Liver (tissue), 9 donors: ENCODE measurements around the gene MINK1. TPM values are rescaled to one million over a fixed set of nuclear protein-coding genes. Genes with fewer than 3 reads are reported as not detected.

ENCODE experiments used
- DNase-seq: peaks from one replicate; pipeline ENCODE4 v3.0.0-alpha.2; 2017; ENCODE audit warnings: low spot score
- H3K27ac ChIP-seq, 2 donors: one replicate each; pipeline ENCODE4 v1.7.0; 2013; ENCODE audit warnings: inconsistent platforms in 2 of 2, low read length in 2 of 2, control low read depth in 1 of 2, low read depth in 1 of 2, mild to moderate bottlenecking in 1 of 2
- H3K27me3 ChIP-seq, 4 donors: one replicate each; pipeline versions ENCODE4 v1.6.1 to v1.7.0; 2013; ENCODE audit warnings: low read length in 3 of 4, inconsistent platforms in 1 of 4, mild to moderate bottlenecking in 1 of 4, moderate library complexity in 1 of 4; ENCODE audit not compliant: control insufficient read depth in 4 of 4, insufficient read depth in 4 of 4
- H3K36me3 ChIP-seq, 4 donors: one replicate each; pipeline versions ENCODE4 v1.6.1 to v1.7.0; 2013; ENCODE audit warnings: low read length in 3 of 4, mild to moderate bottlenecking in 3 of 4, low read depth in 1 of 4, moderate library complexity in 1 of 4; ENCODE audit not compliant: control insufficient read depth in 4 of 4, insufficient read depth in 3 of 4
- H3K4me1 ChIP-seq, 4 donors: one replicate each; pipeline versions ENCODE4 v1.6.1 to v1.7.0; 2013; ENCODE audit warnings: low read length in 3 of 4, mild to moderate bottlenecking in 3 of 4, moderate library complexity in 1 of 4; ENCODE audit not compliant: control insufficient read depth in 4 of 4, insufficient read depth in 4 of 4
- H3K4me3 ChIP-seq, 3 donors: one replicate each; pipeline versions ENCODE4 v1.6.1 to v1.7.0; 2013; ENCODE audit warnings: low read length in 3 of 3, control low read depth in 1 of 3, low read depth in 1 of 3, mild to moderate bottlenecking in 1 of 3
- H3K9ac ChIP-seq, 2 donors: one replicate each; pipeline ENCODE4 v1.7.0; 2013; ENCODE audit warnings: low read length in 2 of 2, mild to moderate bottlenecking in 2 of 2, moderate library complexity in 2 of 2, control low read depth in 1 of 2, low read depth in 1 of 2
- H3K9me3 ChIP-seq, 4 donors: one replicate each; pipeline versions ENCODE4 v1.6.1 to v1.7.0; 2013; ENCODE audit warnings: low read length in 3 of 4; ENCODE audit not compliant: control insufficient read depth in 4 of 4
- ATF3 ChIP-seq: IDR thresholded peaks from 2 replicates; pipeline ENCODE4 v1.6.1; 2016; ENCODE audit warnings: antibody characterized with exemption
- CTCF ChIP-seq: fragments of 150-350 bp; IDR thresholded peaks from 2 replicates; pipeline ENCODE4 v1.5.1; 2017; ENCODE audit warnings: improper control_type of control experiment, low read depth, low read length; ENCODE audit not compliant: missing input control
- FOXA1 ChIP-seq: IDR thresholded peaks from 2 replicates; pipeline ENCODE4 v1.6.1; 2016; ENCODE audit warnings: antibody characterized with exemption
- GABPA ChIP-seq, 2 donors: IDR thresholded peaks in 1 of 2; conservative IDR thresholded peaks in 1 of 2; 2 replicates each; pipeline ENCODE4 v1.6.1; 2016; ENCODE audit warnings: antibody characterized with exemption in 2 of 2, mild to moderate bottlenecking in 1 of 2, moderate library complexity in 1 of 2
- HNF4G ChIP-seq: IDR thresholded peaks from 2 replicates; pipeline ENCODE4 v1.6.1; 2016; ENCODE audit warnings: antibody characterized with exemption
- JUND ChIP-seq, 2 donors: IDR thresholded peaks; 2 replicates each; pipeline ENCODE4 v1.6.1; 2016; ENCODE audit warnings: antibody characterized with exemption in 2 of 2
- MAX ChIP-seq: IDR thresholded peaks from 2 replicates; pipeline ENCODE4 v1.6.1; 2016; ENCODE audit warnings: antibody characterized with exemption
- RXRA ChIP-seq, 2 donors: IDR thresholded peaks; 2 replicates each; pipeline ENCODE4 v1.6.1; 2017 to 2018; ENCODE audit warnings: antibody characterized with exemption in 2 of 2, mild to moderate bottlenecking in 1 of 2
- SP1 ChIP-seq: IDR thresholded peaks from 2 replicates; pipeline ENCODE4 v1.6.1; 2018; ENCODE audit warnings: antibody characterized with exemption, mild to moderate bottlenecking
- YY1 ChIP-seq: IDR thresholded peaks from 2 replicates; pipeline ENCODE4 v1.6.1; 2016; ENCODE audit warnings: antibody characterized with exemption, mild to moderate bottlenecking
- ZBTB33 ChIP-seq: IDR thresholded peaks from 2 replicates; pipeline ENCODE4 v1.6.1; 2016; ENCODE audit warnings: antibody characterized with exemption
- WGBS: extraction: QIAGEN DNeasy Blood & Tissue Kit; methylation state at CpG from one replicate; pipeline ENCODE4 v1.1.7; 2013; 5-methylcytosine and 5-hydroxymethylcytosine counted together
- polyA plus RNA-seq, 2 donors: library from polyadenylated mRNA; stranded (reverse) in 1 of 2; unstranded in 1 of 2; fragments of 200-250 nt in 1 of 2; fragments of >200 nt in 1 of 2; fragmentation: Nextera tagmentation in 1 of 2; extraction: Ambion mirVana in 1 of 2; gene quantifications; one replicate each; pipeline versions ENCODE4 v1.2.1 to v1.2.3, GENCODE V29; 2013 to 2015
- total RNA-seq, 2 donors: library from RNA; depleted of rRNA; stranded (reverse); fragments of >200 nt; gene quantifications; one replicate each; pipeline ENCODE4 v1.2.3, GENCODE V29; 2014
- donor health status: healthy.
- donor health status: healthy.
- donor health status: healthy.
- donor health status: healthy.
- donor health status: healthy.

Gene MINK1
- total RNA-seq: 10 to 100 TPM; 25.6 to 30.6 TPM
- 10 to 100 TPM in 1 of 2 donors, 1 to 10 TPM in 1; 6.9 to 16.6 TPM for polyA plus RNA-seq

GRCh38 chr17:4833178-4833940, at the start of gene MINK1:
Gene MINK1, plus strand, starts transcription at chr17:4833340. Its CDS starts 244 bp downstream, at chr17:4833584.
- Histone ChIP-seq H3K4me1 (peaks cover 12 to 37% (median 27%) of the 10 kb centered on the region in 4 donors), H3K9me3 (no peaks in the 10 kb centered on the region), H3K27ac (peak within 1 kb of the TSS; percentile 86 to 90), H3K4me3 (peak within 1 kb of the TSS; percentile 55 to 96 (median 77)), H3K9ac (peak within 1 kb of the TSS; percentile 34 to 66), H3K27me3 (no peaks in the 10 kb centered on the region), H3K36me3 (no peaks in the 10 kb centered on the region)
- peak; percentile 87 for DNase-seq
- WGBS: under 1% methylated on average over 91 of the region's 91 CpGs
- no peak for TF ChIP-seq CTCF
- no peak for TF ChIP-seq GABPA (IDR thresholded peaks at IDR 0.05 in 1 of 2, conservative IDR thresholded peaks at IDR 0.05 in 1 of 2)
- TF ChIP-seq JUND (IDR thresholded peaks at IDR 0.05): no peak
- TF ChIP-seq ATF3: no peak
- TF ChIP-seq RXRA (IDR thresholded peaks at IDR 0.05): no peak
- no peak for TF ChIP-seq MAX
- no peak for TF ChIP-seq FOXA1

GRCh38 chr17:4785311-4786105, 47.6 kb upstream of the MINK1 start:
- H3K36me3 ChIP-seq: peaks cover 0 to 3% (median under 1%) of the 10 kb centered on the region in 4 donors
- H3K9ac ChIP-seq: no peak overlapping the region
- DNase-seq: no peak
- TF ChIP-seq SP1 (no peak), YY1 (no peak), ZBTB33 (no peak), HNF4G (no peak), ATF3 (no peak), CTCF (no peak), FOXA1 (no peak), GABPA (IDR thresholded peaks at IDR 0.05 in 1 of 2, conservative IDR thresholded peaks at IDR 0.05 in 1 of 2) (no peak)
- peaks cover 3 to 34% (median 19%) of the 10 kb centered on the region in 4 donors for H3K4me1 ChIP-seq
- H3K4me3 ChIP-seq: no peak overlapping the region
- no peaks in the 10 kb centered on the region for H3K27me3 ChIP-seq
- H3K9me3 ChIP-seq: no peaks in the 10 kb centered on the region
- H3K27ac ChIP-seq: peak overlapping the region; percentile 49 to 60
- 63% methylated on average over 61 of the region's 61 CpGs for WGBS
